Esophagus squamous epithelium (tissue), 5 donors: Measurements from ENCODE around the gene DENND1C. TPM values are rescaled to one million over a fixed set of nuclear protein-coding genes. Genes with fewer than 3 reads are reported as not detected.
A peak's percentile ranks its signal among the peaks of the same experiment; 100 is the strongest.

ENCODE experiments used
- DNase-seq: peaks from one replicate; lab custom pipeline; 2025; lab: John Stamatoyannopoulos, UW
- H3K27ac ChIP-seq, 4 donors: fragments of 200-600 bp; sonication (generic); one replicate each; pipeline ENCODE4 v1.5.1; 2016 to 2019; ENCODE audit warnings: mild to moderate bottlenecking in 1 of 4
- H3K27me3 ChIP-seq, 4 donors: fragments of 200-600 bp; sonication (generic); 1 replicate in 3 of 4; 2 replicates in 1 of 4; pipeline versions ENCODE4 v1.5.1 to v1.6.0; 2017 to 2021; ENCODE audit warnings: antibody characterized with exemption in 1 of 4
- H3K36me3 ChIP-seq, 3 donors: fragments of 200-600 bp; sonication (generic); one replicate each; pipeline ENCODE4 v1.5.1; 2016 to 2019
- H3K4me1 ChIP-seq, 3 donors: fragments of 200-600 bp; sonication (generic); one replicate each; pipeline ENCODE4 v1.5.1; 2017 to 2019
- H3K4me3 ChIP-seq, 4 donors: fragments of 200-600 bp; sonication (generic); 1 replicate in 3 of 4; 2 replicates in 1 of 4; pipeline ENCODE4 v1.5.1; 2016 to 2019; ENCODE audit warnings: mild to moderate bottlenecking in 2 of 4, moderate library complexity in 1 of 4
- H3K9me3 ChIP-seq, 3 donors: fragments of 200-600 bp; sonication (generic); one replicate each; pipeline ENCODE4 v1.5.1; 2016 to 2019
- CTCF ChIP-seq, 6 experiments: fragments of 450-650 bp in 4 of 6; fragments of 200-600 bp in 2 of 6; sonication (generic) in 2 of 6; IDR thresholded peaks; one replicate each; pipeline ENCODE4 v1.5.1; 2016 to 2019; ENCODE audit warnings: antibody characterized with exemption in 6 of 6, mild to moderate bottlenecking in 4 of 6, moderate library complexity in 4 of 6
- POLR2A ChIP-seq, 4 donors: fragments of 450-650 bp; IDR thresholded peaks; one replicate each; pipeline ENCODE4 v1.6.1; 2017; ENCODE audit warnings: antibody characterized with exemption in 4 of 4, mild to moderate bottlenecking in 4 of 4, moderate library complexity in 3 of 4
- WGBS, 2 donors: methylation state at CpG; one replicate each; pipeline ENCODE4 v1.1.5; 2018; 5-methylcytosine and 5-hydroxymethylcytosine counted together
- intact Hi-C: fragments of 100-400 bp; cut with DNase I; formaldehyde crosslinking; loops from one replicate; pipeline ENCODE4 v1.15.0; 2022
- total RNA-seq, 4 donors: library from RNA; depleted of rRNA; stranded (reverse); fragments of >200 nt; gene quantifications; one replicate each; pipeline ENCODE4 v1.1.0, GENCODE V29; 2016
- donor health status: DM: yes; HTN: yes; CAD: no.

The DENND1C gene
- total RNA-seq, 4 donors from 2014 or later: 0.62 to 4.2 (median 1.2) TPM

GRCh38 chr19:6479836-6480398 is 1.7 kb downstream of the DENND1C start:
- H3K27ac ChIP-seq: no peak overlapping the region
- no peaks in the 10 kb centered on the region for H3K9me3 ChIP-seq
- WGBS, 2 donors: 65 to 90% methylated on average over 2 to 5 of the region's 7 CpGs
- H3K27me3 ChIP-seq: peaks cover 0 to 63% (median 3%) of the 10 kb centered on the region in 4 donors
- TF ChIP-seq POLR2A (IDR thresholded peaks at IDR 0.05) (no peak), CTCF (IDR thresholded peaks at IDR 0.05) (no peak)
- no peaks in the 10 kb centered on the region for H3K36me3 ChIP-seq
- DNase-seq: no peak
- intact Hi-C loops: no loop called here
- no peak overlapping the region for H3K4me3 ChIP-seq
- H3K4me1 ChIP-seq: peaks cover 4 to 30% (median 14%) of the 10 kb centered on the region in 3 donors

GRCh38 chr19:6478815-6479214 is 2.8 kb downstream of the DENND1C start:
- no peak overlapping the region for H3K27ac ChIP-seq
- no peak overlapping the region for H3K4me3 ChIP-seq
- no peak for DNase-seq
- no peak for TF ChIP-seq CTCF (IDR thresholded peaks at IDR 0.05)
- TF ChIP-seq POLR2A (IDR thresholded peaks at IDR 0.05): no peak
- H3K27me3 ChIP-seq: peaks cover 0 to 71% (median 3%) of the 10 kb centered on the region in 4 donors
- H3K36me3 ChIP-seq: no peaks in the 10 kb centered on the region
- WGBS, 2 donors: 85 to 96% methylated on average over 5 to 8 of the region's 13 CpGs
- no peaks in the 10 kb centered on the region for H3K9me3 ChIP-seq
- intact Hi-C loops: no loop called here
- H3K4me1 ChIP-seq: peaks cover 4 to 29% (median 14%) of the 10 kb centered on the region in 3 donors

GRCh38 chr19:6476896-6477431 is 4.6 kb downstream of the DENND1C start:
- H3K27ac ChIP-seq: no peak overlapping the region
- no CpG with 5 or more reads among the region's 29 CpGs for WGBS, 2 donors
- no peaks in the 10 kb centered on the region for H3K9me3 ChIP-seq
- TF ChIP-seq POLR2A (IDR thresholded peaks at IDR 0.05) (no peak), CTCF (IDR thresholded peaks at IDR 0.05) (no peak)
- no peaks in the 10 kb centered on the region for H3K36me3 ChIP-seq
- peaks cover 0 to 64% (median 3%) of the 10 kb centered on the region in 4 donors for H3K27me3 ChIP-seq
- peaks cover 4 to 21% (median 14%) of the 10 kb centered on the region in 3 donors for H3K4me1 ChIP-seq
- intact Hi-C loops: no loop called here
- peak overlapping the region in 3 of 4 donors; percentile 24 to 55 (median 26) for H3K4me3 ChIP-seq
- DNase-seq: no peak

GRCh38 chr19:6476155-6476895 is 5.3 kb downstream of the DENND1C start:
- Histone ChIP-seq H3K4me1 (peaks cover 4 to 19% (median 14%) of the 10 kb centered on the region in 3 donors), H3K36me3 (no peaks in the 10 kb centered on the region), H3K27me3 (peaks cover 0 to 57% (median 3%) of the 10 kb centered on the region in 4 donors), H3K9me3 (no peaks in the 10 kb centered on the region), H3K4me3 (peak overlapping the region in 3 of 4 donors; percentile 24 to 55 (median 26)), H3K27ac (no peak overlapping the region)
- TF ChIP-seq POLR2A (IDR thresholded peaks at IDR 0.05): no peak
- peak in 1 of 6 experiments; percentile 12 for TF ChIP-seq CTCF (IDR thresholded peaks at IDR 0.05)
- WGBS, 2 donors: 28 to 29% methylated on average over 7 to 10 of the region's 33 CpGs
- intact Hi-C loops: no loop called here
- no peak for DNase-seq
